ENCODE results near the gene GEMIN2.
"Not testable (repeated sequence)": the region's sequence is repeated elsewhere in the genome, so short reads cannot be mapped to it uniquely, and the experiment has no call there.

GEMIN2 gene

GRCh38 chr14:39176263-39177167 is 62.4 kb downstream of the GEMIN2 start:
- no peak for DNase-seq (ENCODE audit: low read depth in 3 of 3)

DNA sequence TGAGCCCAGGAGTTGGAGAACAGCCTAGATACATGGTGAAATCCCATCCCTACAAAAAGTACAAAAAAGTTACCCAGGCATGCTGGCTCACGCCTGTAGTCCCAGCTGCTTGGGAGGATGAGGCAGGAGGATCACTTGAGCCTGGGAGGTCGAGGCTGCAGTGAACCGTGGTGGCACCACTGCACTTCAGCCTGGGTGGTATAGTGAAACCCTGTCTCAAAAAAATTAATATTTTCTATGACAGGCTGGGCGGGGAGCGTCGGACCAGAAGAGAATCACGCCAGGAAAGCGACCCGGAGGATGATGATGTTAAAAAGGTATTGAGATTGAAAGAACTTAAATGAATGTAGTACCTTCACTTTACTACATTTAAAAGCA is 63.0 kb downstream of the GEMIN2 start:
- DNase-seq (ENCODE audit: low read depth in 3 of 3) = no peak

GRCh38 chr14:39179042-39179441 is 64.9 kb downstream of the GEMIN2 start:
- no peak for DNase-seq (ENCODE audit: low read depth in 3 of 3)

DNA sequence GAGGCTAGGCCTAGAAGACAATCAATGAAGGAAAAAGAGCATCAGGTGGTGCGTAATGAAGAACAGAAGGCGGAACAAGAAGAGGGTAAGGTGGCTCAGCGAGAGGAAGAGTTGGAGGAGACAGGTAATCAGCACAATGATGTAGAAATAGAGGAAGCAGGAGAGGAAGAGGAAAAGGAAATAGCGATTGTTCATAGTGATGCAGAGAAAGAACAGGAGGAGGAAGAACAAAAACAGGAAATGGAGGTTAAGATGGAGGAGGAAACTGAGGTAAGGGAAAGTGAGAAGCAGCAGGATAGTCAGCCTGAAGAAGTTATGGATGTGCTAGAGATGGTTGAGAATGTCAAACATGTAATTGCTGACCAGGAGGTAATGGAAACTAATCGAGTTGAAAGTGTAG is 66.4 kb downstream of the GEMIN2 start:
- DNase-seq (ENCODE audit: low read depth in 3 of 3) = no peak

DNA sequence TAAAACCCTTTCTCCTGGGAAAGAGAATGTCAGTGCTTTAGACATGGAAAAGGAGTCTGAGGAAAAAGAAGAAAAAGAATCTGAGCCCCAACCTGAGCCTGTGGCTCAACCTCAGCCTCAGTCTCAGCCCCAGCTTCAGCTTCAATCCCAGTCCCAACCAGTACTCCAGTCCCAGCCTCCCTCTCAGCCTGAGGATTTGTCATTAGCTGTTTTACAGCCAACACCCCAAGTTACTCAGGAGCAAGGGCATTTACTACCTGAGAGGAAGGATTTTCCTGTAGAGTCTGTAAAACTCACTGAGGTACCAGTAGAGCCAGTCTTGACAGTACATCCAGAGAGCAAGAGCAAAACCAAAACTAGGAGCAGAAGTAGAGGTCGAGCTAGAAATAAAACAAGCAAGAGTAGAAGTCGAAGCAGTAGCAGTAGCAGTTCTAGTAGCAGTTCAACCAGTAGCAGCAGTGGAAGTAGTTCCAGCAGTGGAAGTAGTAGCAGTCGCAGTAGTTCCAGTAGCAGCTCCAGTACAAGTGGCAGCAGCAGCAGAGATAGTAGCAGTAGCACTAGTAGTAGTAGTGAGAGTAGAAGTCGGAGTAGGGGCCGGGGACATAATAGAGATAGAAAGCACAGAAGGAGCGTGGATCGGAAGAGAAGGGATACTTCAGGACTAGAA is 67.0 kb downstream of the GEMIN2 start:
- DNase-seq (ENCODE audit: low read depth in 3 of 3) = no peak

GRCh38 chr14:39181693-39182047 is 67.5 kb downstream of the GEMIN2 start:
- no peak for DNase-seq (ENCODE audit: low read depth in 3 of 3)

DNA sequence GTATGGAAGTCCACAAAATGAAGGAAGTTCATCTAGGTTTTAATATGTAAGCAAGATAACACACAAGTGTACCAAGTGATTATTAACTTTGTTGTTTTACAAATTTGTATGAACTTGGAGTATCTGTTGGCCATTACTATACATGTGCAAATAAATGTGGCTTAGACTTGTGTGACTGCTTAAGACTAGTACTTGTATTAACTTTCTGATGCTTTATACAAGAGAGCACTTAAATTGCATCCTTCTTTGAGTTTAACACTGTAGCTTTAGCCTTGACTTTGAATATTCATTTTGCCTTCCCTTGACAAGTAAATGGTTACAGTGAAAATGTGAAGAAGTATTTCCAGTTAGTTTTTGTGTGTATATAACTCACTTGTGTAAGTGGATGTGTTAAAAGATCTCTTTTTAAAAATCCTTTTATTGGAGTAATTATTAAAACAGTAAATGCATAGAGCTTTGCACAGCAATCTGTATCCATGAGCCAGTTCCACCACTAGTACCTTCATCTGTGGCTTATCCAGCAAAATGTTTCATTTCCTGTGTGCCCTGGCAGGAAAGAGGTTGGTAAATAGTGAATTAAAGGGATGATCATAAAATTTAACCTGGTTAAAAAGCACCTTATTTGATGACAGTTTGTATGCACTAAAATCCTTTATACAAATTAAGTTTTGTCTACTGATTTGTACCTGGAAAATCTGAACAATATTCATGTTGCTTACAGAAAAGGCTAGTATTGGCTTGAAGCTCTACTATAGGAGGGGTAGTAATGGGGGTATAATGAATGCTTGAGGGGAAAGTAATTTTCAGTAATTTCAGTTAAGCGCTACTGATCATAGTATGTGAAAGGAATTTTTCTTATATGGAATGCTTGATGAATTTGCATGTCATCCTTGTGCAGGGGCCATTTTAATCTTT is 68.9 kb downstream of the GEMIN2 start:
- DNase-seq (ENCODE audit: low read depth in 3 of 3) = no peak

DNA sequence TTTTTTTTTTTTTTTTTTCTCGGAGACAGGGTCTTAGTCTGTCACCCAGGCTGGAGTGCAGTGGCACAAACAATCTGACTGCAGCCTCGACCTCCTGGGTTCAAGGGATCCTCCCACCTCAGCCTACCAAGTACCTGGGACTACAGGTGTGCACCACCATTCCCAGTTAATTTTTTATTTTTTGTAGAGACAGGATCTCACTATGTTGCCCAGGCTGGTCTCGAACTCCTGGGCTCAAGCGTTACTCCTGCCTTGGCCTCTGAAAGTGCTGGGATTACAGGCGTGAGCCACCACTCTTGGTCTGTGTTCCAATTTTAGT is 69.5 kb downstream of the GEMIN2 start:
- DNase-seq (ENCODE audit: low read depth in 3 of 3) = not testable (repeated sequence)

- no peak for DNase-seq (ENCODE audit: low read depth in 3 of 3)
Measured at GRCh38 chr14:39184628-39185255, 70.6 kb downstream of the GEMIN2 start.

DNA sequence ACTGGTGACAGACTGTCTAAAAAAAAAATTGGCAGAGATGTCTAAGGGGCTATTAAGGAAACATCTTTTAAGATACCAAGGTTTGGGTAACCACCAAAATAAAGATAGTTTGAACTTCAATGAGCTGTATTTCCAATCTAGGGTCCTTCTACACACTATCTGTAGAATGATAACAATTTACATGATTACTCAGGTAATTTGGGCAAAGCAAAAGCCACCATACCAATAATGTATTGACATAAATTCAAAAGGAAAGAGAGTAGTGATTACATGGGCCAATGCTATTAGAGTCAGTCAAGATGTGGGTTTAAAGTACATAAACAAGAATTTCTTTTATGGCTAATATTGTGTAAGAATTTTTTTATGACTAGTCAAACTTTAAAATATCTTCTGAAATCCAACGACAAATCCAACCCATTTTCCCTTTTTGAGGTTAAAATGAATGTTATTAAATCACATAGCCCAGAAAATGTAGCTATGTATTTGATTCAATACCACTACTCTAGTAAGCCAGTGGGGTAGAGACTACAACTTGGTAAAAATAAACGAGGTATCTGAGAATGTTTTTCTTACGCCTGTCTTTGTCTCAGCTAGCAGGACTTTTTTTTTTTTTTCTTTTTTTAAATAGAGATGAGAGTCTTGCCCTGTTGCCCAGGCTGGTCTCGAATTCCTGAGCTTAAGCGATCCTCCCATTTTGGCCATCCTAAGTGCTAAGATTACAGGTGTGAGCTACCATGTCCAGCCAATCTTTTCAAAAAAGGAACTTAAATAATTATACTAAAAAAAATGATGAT is 71.3 kb downstream of the GEMIN2 start:
- DNase-seq (ENCODE audit: low read depth in 3 of 3) = no peak
